Activated T-cell treated with anti-CD3 and anti-CD28 coated beads, Interleukin-2, amount 50 U/mL, for 24 hours (primary cell): ENCODE measurements around the gene LPGAT1.

Experiments used
- DNase-seq: peaks from one replicate; pipeline ENCODE4 v3.0.0-alpha.2; 2020
- H3K27ac Mint-ChIP-seq: 2 replicates; pipeline ENCODE4 v1.8.0; 2020; ENCODE audit warnings: mild to moderate bottlenecking, mixed read lengths
- H3K27me3 Mint-ChIP-seq: 2 replicates; pipeline ENCODE4 v1.8.0; 2020; ENCODE audit warnings: mixed read lengths
- H3K36me3 Mint-ChIP-seq: 2 replicates; pipeline ENCODE4 v1.8.0; 2020; ENCODE audit warnings: low read depth, mixed read lengths
- H3K4me1 Mint-ChIP-seq: 2 replicates; pipeline ENCODE4 v1.8.0; 2020; ENCODE audit warnings: low read depth, mixed read lengths
- H3K4me3 Mint-ChIP-seq: 2 replicates; pipeline ENCODE4 v1.8.0; 2020; ENCODE audit warnings: mild to moderate bottlenecking, moderate library complexity, mixed read lengths
- H3K9me3 Mint-ChIP-seq: 2 replicates; pipeline ENCODE4 v1.8.0; 2020; ENCODE audit warnings: mixed read lengths

LPGAT1 gene

DNA sequence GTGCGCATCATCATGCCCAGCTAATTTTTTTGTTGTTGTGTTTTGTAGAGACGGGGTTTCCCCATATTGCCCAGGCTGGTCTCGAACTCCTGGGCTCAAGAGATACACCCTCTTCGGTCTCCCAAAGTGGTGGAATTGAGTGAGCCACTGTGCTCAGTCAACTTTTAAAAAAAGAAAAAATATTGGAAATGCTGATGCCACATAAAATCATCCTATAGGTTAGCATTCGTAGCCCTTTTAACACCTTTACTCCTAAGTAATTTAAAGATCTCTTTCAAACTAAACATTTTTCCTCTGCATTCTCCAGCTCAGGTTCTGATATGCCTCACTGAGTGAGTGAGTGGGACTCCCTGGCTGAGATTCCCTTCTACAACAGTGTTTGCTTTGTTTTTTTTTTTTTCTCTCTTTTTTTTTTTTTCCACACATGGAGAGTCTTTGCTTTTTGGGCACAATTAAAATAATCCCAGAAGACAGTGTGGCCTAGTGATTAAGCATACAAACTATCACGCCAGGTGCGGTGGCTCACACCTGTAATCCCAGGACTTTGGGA is 74.0 kb downstream of the LPGAT1 start:
- Mint-ChIP-seq H3K27me3 (no peaks in the 10 kb centered on the region), H3K27ac (no peak overlapping the region), H3K36me3 (peaks cover 19% of the 10 kb centered on the region), H3K4me3 (no peak overlapping the region), H3K4me1 (no peaks in the 10 kb centered on the region), H3K9me3 (peaks cover 3% of the 10 kb centered on the region)
- DNase-seq: no peak

DNA sequence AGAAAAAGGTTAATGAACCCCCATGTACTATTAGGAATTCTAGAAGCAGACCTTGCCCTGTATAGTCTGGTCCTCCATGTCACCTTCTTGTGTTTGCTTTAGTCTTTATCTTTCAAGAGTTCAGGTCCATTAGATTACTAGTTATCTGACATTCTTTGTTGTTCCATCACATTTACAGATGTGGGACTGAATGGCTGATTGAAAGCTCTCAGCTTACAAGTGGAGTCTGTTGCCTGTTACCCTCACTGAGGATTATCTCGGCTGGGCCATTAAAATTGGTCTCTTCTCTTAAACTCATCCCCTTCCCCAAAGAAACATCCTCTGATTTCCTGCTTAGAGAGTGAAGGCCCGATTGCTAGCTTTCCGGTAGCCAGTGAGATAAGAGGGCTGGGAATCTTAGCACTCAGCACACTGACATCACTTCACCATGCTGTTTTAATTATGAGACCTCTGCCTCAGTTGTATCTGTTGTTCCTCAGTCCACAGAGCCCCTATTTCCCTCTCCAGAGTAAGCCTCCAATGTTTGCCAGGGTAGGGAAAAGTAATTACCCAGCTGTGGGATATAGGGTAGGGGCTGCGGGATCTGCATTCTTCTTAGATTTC is 76.8 kb downstream of the LPGAT1 start:
- Mint-ChIP-seq H3K9me3 (no peaks in the 10 kb centered on the region), H3K27me3 (no peaks in the 10 kb centered on the region), H3K4me1 (peaks cover 3% of the 10 kb centered on the region), H3K27ac (no peak overlapping the region), H3K36me3 (peaks cover 33% of the 10 kb centered on the region), H3K4me3 (no peak overlapping the region)
- no peak for DNase-seq

DNA sequence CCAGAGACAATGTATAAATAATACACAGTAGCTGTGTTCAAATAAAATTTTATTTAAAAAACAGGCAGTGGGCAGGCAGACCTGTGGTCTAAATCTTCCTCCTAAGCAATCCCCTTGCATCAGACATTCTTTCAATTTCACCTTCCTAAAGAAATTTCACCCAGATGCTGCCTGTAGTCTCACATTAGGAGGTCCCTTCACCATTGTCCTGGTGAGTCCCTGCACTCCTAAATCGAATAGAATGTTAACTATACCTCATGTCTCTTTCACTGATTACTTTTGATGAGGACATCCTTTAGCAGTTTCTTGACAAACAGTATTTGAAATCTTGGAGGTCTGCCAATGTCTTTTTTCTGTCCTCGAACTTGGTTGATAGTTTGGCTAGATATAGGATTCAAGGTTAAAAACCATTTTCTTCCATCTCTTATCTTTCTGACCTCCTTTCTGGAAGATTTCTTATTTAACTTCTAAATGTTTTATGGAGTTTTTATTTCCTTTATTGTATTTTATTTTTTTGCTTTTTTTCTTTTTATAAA is 77.5 kb downstream of the LPGAT1 start:
- Mint-ChIP-seq H3K27me3 (no peaks in the 10 kb centered on the region), H3K4me3 (no peak overlapping the region), H3K27ac (no peak overlapping the region), H3K4me1 (peaks cover 3% of the 10 kb centered on the region), H3K36me3 (peaks cover 35% of the 10 kb centered on the region), H3K9me3 (no peaks in the 10 kb centered on the region)
- DNase-seq: no peak

DNA sequence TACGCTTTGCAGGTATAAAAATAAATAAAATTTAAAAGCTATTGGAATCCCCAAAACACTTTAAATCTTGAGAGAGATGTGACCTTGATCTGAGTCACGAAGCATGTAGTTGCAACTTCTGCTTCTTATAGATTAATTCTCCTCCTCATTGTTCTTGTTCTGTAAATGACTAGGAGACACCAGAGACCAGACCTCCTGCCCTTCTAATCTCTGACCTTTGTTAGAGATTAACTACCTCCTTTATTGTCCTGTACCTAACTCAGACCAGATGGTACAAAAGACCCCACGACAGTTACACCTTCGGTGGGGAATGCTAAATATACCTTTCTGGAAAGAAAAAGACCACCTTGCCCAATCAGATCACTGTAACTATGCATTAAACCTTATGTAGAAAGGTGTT is 78.2 kb downstream of the LPGAT1 start:
- DNase-seq: no peak
- Mint-ChIP-seq H3K36me3 (peaks cover 35% of the 10 kb centered on the region), H3K9me3 (no peaks in the 10 kb centered on the region), H3K4me1 (peaks cover 3% of the 10 kb centered on the region), H3K4me3 (no peak overlapping the region), H3K27ac (no peak overlapping the region), H3K27me3 (no peaks in the 10 kb centered on the region)

DNA sequence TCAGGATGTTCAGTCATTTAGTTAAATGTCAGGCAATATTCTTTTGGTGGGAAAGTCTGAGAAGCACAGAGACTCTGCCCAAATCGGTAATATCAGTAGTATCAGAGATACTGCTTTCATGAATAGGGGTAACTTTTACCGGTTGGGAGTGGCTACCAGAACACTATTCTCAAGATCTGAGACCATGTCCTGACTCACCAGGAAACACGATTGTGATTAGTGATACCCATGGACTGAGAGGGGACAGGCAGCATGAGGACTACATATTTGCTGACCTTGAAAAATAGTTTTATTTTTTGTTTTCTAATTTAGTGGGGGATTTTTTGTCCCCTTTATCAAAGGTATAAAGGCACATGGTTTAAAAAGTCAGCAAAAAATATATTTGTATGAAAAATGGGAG is 79.1 kb downstream of the LPGAT1 start:
- Mint-ChIP-seq H3K9me3 (no peaks in the 10 kb centered on the region), H3K27me3 (no peaks in the 10 kb centered on the region), H3K4me3 (no peak overlapping the region), H3K27ac (peak overlapping the region; percentile 51), H3K4me1 (peaks cover 3% of the 10 kb centered on the region), H3K36me3 (peaks cover 34% of the 10 kb centered on the region)
- no peak for DNase-seq

DNA sequence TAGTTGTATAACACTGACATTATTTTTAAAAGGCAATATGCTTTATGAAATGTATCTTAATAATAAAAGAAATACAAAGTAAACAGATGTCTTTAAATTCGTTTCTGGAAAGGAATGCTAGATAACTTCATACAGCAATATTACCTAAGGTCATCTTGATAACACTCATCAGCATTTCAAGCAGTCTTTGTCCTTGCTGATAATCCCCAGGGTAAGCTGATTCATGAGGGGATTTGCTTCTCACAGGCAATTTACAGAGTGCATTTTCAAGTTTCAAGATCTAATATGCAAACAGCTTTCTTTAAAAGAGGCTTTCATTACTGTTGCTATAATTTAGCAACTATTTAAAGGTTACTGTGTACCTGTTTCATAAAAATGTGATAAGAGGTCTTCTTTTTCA is 80.0 kb downstream of the LPGAT1 start:
- H3K36me3 Mint-ChIP-seq: peaks cover 34% of the 10 kb centered on the region
- DNase-seq: no peak
- no peak overlapping the region for H3K4me3 Mint-ChIP-seq
- H3K27ac Mint-ChIP-seq: peak overlapping the region; percentile 34
- peaks cover 3% of the 10 kb centered on the region for H3K4me1 Mint-ChIP-seq
- H3K27me3 Mint-ChIP-seq: no peaks in the 10 kb centered on the region
- H3K9me3 Mint-ChIP-seq: no peaks in the 10 kb centered on the region

DNA sequence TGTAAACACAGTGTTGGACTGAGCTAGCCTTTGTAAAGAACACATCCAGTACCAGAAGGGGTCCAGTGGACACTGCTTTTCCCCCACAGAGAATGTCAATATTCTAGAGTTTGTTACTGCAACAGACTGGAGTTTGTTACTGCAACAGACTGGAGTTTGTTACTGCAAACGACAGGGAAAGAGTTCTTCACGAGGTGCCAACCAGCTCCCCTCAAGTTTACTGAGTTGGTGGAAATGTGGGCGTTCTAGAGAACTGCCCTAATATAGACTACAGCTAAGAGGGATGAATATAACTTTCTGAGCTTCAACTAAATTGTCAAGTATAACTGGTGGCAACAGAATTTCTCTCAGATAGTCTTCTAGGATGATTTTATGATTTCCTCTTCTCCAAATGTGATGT is 81.3 kb downstream of the LPGAT1 start:
- peaks cover 34% of the 10 kb centered on the region for H3K36me3 Mint-ChIP-seq

DNA sequence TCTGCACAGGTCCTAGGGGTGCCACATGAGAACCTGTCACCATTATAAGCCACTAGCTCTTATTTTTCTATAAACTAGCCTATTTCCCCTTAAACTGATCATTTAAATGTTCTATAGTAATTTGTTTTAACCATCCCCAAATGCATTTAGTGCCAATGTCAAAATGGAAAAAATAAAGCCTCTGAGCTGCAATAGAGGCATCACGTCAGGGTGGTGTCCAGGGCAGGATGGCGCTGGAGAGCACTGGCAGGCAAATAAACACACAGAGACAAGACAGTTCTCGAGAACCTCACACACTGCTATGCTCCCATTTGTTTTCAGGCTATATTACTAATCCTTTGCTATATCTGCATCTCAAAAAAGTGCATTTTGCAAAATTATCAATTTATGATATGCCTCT is 81.8 kb downstream of the LPGAT1 start:
- H3K9me3 Mint-ChIP-seq: no peaks in the 10 kb centered on the region
- H3K27ac Mint-ChIP-seq: no peak overlapping the region
- H3K4me1 Mint-ChIP-seq: peaks cover 3% of the 10 kb centered on the region
- H3K36me3 Mint-ChIP-seq: peaks cover 34% of the 10 kb centered on the region
- DNase-seq: no peak
- no peaks in the 10 kb centered on the region for H3K27me3 Mint-ChIP-seq
- H3K4me3 Mint-ChIP-seq: no peak overlapping the region

More for the DNA sequence above, 81.3 kb downstream of the LPGAT1 start:
- no peak overlapping the region for H3K27ac Mint-ChIP-seq
- DNase-seq: no peak
- H3K27me3 Mint-ChIP-seq: no peaks in the 10 kb centered on the region
- H3K4me3 Mint-ChIP-seq: no peak overlapping the region
- H3K9me3 Mint-ChIP-seq: no peaks in the 10 kb centered on the region
- H3K4me1 Mint-ChIP-seq: peaks cover 3% of the 10 kb centered on the region

DNA sequence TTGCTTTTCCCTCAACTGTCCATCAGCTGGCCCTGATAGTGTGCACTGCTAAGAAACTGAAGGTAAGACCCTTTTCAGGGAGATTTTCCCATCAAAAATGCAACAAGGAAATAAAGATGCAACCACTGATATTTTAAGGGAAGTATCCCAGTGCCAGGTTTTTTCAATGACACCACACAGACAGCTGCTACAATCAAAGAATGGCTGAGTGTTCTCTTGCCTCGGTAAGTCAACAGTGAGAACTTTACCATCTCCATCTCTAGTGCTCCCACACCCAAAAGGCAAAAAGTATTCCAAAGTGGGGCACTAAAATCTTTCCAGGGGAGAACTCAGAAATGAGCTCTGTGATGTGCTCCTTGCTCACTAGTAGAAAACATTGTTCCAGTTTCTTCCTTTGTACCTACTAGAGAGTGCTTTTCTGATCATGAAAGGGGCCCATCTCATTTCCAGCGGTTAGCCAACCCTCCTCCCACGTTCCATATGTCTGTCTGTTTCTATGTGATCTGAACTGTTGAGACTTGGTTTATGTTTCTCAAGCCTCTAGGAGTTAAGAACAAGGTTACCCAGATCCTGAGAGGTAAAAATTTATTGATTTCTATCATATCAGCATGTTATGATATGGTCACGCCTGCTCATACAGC is 87.6 kb downstream of the LPGAT1 start:
- no peak for DNase-seq
- Mint-ChIP-seq H3K4me1 (peaks cover 30% of the 10 kb centered on the region), H3K27ac (no peak overlapping the region), H3K9me3 (no peaks in the 10 kb centered on the region), H3K36me3 (peaks cover 7% of the 10 kb centered on the region), H3K27me3 (no peaks in the 10 kb centered on the region), H3K4me3 (no peak overlapping the region)

DNA sequence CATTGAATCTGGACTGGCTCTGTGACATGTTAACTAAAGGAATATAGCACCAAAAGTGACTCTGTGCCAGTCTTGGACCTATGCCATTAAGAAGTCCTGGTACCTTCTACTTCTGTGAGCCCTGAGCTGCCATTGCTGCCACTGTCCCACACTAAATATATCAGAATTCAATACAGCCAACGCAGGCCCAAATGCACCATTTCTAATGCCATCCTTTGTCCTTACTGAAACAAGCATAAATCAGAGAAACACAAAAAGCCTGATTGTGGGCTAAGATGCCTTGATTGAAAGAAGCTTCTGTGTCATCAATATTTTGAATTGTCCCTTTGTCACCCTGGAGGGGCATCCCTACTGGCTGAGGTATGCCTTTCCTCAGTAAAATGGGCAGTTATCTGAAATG is 88.3 kb downstream of the LPGAT1 start:
- Mint-ChIP-seq H3K4me3 (no peak overlapping the region), H3K9me3 (no peaks in the 10 kb centered on the region), H3K4me1 (peaks cover 38% of the 10 kb centered on the region), H3K36me3 (peaks cover 1% of the 10 kb centered on the region), H3K27ac (no peak overlapping the region), H3K27me3 (no peaks in the 10 kb centered on the region)
- DNase-seq: no peak

DNA sequence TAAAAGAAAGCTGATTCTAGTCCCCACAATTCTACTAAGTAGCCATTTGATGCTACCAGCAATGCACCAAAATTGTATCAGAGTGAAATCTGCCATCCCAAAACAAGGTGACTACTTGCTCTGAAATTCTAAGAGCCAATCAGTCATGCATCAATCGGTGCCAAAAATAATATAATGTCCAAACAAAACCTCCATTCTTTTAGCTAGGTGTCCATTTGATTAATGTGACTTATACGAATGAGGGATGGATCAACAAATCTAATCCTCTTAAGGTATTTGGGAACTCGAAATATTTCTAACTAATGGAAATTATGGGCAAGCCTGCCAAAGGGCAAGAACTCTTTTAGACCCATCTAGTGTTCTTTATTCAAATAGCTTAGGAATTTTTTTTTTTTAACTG is 88.8 kb downstream of the LPGAT1 start:
- no peak overlapping the region for H3K27ac Mint-ChIP-seq
- no peaks in the 10 kb centered on the region for H3K36me3 Mint-ChIP-seq
- no peak for DNase-seq
- H3K9me3 Mint-ChIP-seq: no peaks in the 10 kb centered on the region
- peaks cover 38% of the 10 kb centered on the region for H3K4me1 Mint-ChIP-seq
- no peaks in the 10 kb centered on the region for H3K27me3 Mint-ChIP-seq
- no peak overlapping the region for H3K4me3 Mint-ChIP-seq

DNA sequence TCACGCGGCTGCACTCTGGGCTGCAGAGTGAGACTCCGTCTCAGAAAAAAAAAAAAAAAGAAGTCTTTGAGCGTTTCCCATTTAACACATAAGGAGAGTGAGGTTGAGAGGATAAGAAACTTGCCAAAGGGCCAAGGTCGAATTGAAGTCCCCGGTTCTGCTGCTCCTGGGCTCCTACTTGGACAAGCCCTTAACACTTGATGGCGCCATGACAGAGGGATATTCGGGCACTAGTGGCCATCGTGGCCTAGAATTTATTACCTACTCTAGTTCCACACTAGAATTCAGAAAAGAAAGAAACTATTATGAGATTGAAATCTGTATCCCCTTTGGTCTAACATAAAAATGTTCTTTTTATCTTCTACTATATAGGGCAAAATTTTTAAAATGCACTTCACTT is 89.4 kb downstream of the LPGAT1 start:
- H3K9me3 Mint-ChIP-seq: no peaks in the 10 kb centered on the region
- H3K27me3 Mint-ChIP-seq: no peaks in the 10 kb centered on the region
- no peak for DNase-seq
- H3K27ac Mint-ChIP-seq: no peak overlapping the region
- H3K4me1 Mint-ChIP-seq: peaks cover 38% of the 10 kb centered on the region
- H3K36me3 Mint-ChIP-seq: no peaks in the 10 kb centered on the region
- H3K4me3 Mint-ChIP-seq: no peak overlapping the region

DNA sequence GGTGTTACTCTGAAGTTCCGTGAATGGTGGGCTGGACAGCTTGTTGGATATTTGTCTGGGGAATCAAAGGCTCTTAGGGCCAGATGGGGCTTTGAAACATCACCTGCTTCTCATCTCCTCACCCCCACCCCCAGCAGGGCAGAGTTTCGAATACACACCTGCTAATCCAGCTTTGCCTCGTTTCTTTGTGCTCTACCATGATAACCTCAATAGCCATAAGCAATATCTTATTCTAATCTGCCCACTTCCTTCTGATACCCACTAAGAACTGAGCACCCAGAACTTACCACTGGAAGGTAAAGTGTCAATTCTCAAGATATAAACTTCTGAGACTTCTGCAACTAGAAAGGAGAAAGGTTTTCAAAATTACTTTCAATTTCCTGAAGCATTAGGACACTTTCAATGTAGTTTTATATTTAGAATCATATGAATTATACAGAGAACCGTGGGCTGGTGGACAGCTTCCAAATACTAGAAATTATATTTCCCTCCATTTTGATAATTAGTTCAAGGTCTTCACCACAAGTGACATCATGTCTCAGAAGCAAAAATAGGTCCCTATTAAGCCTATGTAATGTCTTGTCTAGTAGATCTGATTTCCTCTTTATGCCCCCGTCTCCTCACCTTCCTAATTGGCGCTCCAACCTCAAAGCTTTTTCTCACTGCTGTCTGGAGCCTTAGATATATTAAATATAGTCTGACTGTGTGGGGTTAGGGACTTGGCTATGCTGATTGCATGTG is 90.7 kb downstream of the LPGAT1 start:
- H3K9me3 Mint-ChIP-seq: no peaks in the 10 kb centered on the region
- DNase-seq: no peak
- peak overlapping the region; percentile 68 for H3K27ac Mint-ChIP-seq
- H3K4me3 Mint-ChIP-seq: no peak overlapping the region
- no peaks in the 10 kb centered on the region for H3K27me3 Mint-ChIP-seq
- H3K4me1 Mint-ChIP-seq: peaks cover 38% of the 10 kb centered on the region
- H3K36me3 Mint-ChIP-seq: no peaks in the 10 kb centered on the region

DNA sequence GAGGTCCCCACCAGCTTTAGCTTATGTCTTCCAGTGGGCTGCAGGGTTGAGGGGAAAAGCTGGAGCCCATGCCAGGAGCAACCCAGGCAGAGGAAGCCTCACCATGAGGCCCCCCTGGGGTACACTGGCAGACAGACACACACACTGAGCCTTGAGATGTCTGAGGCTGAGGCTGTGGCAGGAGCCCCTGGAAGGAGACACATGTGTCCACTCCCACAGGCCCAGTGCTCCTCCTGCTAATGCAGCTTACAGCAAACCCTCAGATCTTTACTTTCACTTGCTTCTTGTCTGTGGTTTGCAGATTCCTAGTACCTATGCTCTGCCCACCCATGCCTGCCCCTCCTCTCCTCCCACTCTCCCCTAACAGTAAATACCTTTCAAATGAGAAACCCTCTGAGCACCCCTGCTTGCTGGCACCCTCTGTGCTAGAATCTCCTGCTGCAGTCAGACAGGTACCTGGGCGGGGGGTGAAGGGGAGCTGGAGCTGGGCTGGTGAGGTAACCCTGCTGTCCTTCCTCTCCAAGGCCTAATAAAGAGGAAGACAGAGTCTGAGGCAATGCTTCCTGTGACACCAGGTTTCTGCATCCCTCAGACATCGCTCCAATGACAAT is 91.8 kb downstream of the LPGAT1 start:
- Mint-ChIP-seq H3K4me3 (peak overlapping the region; percentile 13), H3K4me1 (peaks cover 38% of the 10 kb centered on the region), H3K9me3 (no peaks in the 10 kb centered on the region), H3K27me3 (no peaks in the 10 kb centered on the region), H3K27ac (peak overlapping the region; percentile 11), H3K36me3 (no peaks in the 10 kb centered on the region)
- peak; percentile 48 for DNase-seq
